ENCODE data around the gene TEX13C.
"Not testable (repeated sequence)": the region's sequence is repeated elsewhere in the genome, so short reads cannot be mapped to it uniquely, and the experiment has no call there.

Gene TEX13C

DNA sequence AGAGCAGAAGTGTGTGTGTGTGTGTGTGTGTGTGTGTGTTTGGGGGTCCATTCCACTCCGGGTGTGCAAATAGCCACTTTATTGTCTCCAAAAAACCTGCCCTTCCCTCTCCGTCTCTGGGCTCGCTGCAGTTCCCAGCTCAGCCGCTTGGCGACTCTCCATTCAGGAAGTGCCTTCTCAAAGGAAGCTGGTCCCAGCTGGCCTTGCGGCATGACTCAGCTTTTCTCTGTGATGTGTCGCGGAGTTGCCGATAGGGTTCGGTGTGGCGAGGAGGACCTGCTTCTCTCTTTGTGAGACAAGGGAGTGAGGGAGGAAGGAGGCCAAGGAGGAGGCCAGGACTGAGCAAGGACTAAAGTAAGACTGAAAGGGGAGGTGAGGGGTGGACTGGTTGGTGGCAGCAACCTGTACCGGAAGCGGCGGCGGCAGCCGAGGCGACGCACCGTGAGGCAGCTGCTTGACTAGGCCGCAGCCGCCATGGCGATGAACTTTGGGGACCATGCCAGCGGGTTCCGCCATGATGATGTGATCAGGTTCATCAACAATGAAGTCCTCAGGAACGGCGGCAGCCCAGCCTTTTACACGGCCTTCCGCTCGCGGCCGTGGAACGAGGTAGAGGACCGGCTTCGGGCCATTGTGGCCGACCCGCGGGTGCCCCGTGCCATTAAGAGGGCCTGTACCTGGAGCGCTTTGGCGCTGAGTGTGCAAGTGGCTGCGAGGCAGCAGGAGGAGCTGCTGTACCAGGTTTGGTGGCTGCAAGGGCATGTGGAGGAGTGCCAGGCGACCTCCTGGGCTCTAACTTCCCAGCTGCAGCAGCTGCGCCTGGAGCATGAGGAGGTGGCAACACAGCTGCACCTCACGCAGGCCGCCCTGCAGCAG is at the start of gene TEX13C:
TSS of gene TEX13C (plus strand) at position 226 of the 876 bp plus-strand sequence. CDS start at position 475, 249 bp downstream.
- no peak for DNase-seq (ENCODE audit: low spot score)

DNA sequence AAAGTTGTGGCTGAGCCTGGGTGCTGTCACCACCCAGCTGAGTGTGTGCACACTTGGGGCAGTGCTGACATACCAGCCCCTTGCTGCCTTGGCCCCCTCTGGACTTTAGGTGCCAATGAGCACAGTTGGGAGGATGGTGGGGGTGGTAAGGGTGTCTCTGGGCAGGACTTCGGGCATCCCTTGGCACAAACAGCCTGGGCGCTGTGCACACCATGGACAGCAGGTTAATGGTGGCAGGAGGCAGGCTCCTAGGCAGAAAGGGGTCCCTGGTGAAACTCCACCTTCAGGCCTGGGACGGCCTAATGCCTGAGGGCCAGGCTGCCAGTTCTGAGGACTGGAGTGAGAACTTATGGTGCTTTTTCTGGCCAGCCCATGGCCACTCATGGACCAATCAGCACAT is 32.4 kb upstream of the TEX13C start:
- DNase-seq (ENCODE audit: low spot score): no peak

DNA sequence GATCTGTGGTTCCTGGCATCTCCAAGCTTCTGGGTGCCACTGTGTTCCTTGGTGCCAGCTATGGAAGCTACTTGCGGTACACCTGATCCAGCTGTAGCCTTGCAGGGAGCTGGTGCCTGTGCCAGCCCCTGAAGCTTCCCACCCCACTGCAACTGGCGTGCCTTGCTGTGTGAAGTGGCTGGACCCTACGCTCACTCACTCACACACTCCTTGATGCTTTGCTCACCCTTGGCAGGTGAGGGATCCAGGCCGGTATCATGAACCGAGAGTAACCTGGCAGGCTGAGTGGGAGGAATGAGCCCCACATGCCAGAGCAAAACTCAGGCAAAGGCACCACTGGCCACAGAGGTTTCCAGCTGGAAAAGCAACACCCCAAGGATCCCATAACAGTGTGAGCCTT is 31.3 kb upstream of the TEX13C start:
- no peak for DNase-seq (ENCODE audit: low spot score)

DNA sequence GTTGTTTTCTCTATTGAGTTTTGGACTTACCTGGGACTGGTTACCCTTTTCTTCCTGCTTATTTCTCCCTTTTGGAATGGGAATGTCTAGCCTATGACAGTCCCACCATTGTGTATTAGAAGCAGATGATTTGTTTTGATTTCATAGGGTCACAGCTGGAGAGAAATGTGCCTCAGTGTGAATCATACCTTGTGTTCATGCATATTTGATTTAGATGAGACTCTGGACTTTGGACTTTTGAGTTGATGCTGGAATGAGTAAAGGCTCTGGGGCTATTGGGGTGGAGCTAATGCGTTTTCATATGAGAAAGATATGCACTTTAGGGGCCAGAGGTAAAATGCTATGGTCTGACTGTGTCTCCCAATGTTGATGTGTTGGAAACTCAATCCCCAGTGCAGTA is 30.5 kb upstream of the TEX13C start:
- peak; percentile 83 for DNase-seq (ENCODE audit: low spot score)

DNA sequence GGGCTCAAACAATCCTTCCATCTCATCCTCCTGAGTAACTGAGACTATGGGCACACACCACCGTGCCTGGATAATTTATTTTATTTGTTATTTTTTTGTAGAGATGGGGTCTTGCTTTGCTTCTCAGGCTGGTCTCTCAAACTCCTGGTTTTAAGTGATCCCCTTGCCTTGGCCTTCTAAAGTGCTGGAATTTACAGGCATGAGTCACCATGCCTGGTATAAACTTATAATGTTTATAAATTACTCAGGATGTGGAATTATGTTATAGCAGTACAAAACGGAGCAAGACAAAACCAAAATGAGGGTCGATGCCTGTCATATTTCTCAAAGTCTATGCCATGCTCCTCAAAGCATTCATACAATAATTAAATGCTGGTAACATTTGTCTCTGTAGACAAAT is 29.8 kb upstream of the TEX13C start:
- no peak for DNase-seq (ENCODE audit: low spot score)

DNA sequence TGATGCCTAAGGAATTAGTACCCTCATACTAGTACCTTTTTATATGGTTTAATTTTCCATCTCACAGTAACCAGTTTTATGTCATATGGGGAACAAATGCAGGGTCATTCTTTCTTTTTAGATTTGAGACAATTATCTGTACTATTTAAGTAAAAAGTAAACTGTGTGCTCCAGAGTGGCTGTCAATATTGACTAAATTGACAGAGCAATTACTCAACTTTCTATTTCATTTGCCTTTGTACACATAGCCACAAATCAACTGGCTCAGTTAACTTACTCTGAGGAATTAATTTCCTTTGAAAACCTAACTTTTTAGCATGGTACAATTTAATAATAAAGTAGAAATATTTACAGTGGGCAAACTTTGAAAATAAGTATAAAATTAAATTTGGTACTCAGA is 28.5 kb upstream of the TEX13C start:
- DNase-seq (ENCODE audit: low spot score): no peak

DNA sequence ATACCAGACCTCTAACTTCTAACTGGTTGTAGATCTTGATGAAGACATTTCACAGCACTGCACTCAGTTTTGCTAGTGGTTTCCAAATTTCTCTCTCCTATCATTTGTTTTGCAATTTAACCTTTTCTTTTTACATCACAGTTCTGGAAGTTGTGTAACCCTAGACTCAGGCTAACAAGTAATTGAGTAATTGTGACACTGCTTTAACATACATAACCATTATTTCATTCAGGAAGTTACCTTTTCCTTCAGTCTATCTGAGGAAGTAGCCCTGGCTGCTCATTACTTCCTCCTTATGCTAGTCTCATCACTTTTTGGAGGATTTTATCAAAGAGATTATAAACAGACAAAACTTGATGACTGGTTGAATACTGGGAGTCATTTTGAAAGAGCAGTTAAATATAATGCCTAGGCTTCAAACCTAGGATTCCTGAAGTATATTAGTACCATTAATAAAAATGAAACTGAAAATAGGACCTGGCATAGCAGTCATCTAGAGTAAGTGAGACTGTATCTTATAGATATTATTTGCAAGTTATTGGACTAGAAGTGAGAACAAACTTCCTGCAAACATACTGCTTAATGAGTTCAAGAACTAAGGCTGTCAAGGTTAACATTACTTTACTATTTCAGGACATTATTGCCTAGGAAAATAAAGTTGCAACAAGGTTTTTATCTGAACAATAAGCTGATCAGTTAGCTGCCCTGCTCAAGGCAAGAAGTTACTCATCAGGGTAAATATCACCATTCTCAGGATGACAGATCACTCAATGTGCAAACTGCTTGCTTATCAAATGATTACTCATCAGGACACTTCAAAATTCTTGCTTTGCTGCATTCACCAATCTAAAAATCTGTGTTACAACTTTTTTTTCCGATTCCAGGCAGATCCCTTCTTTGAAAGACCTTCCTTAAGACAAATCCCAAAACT is 25.6 kb upstream of the TEX13C start:
- peak; percentile 50 for DNase-seq (ENCODE audit: low spot score)

DNA sequence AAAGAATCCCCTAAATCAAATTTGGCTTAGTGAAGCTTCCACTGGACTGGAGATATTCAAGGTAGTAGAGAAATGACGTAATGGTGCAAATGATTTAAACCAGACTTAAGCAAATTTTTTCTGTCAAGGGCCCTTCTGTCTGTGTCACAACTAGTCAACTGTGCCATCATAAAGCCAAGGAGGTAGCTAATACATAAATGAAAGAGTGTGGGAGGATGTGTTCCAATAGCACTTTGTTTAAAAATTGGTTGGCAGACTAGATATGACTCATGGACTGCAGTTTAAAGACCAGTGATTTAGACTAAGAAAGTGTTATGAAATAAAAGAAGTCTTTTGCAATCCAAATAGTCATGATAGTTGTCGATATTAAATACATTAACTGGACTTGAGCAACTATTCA is 24.3 kb upstream of the TEX13C start:
- peak; percentile 40 for DNase-seq (ENCODE audit: low spot score)

DNA sequence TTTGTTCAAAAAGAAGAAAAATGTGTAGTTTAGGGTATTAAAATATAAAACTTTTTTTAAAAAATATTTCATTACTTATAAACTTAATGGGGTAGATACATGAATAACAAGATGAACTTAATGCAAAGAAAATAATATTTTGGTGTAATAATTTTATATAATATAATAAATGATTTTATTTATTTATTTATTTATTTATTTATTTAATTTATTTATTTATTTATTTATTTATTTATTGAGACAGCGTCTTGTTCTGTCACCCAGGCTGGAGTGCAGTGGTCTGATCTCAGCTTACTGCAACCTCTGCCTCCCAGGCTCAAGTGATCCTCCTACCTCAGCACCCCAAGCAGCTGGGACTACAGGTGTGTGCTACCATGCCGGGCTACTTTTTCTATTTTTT is 20.8 kb upstream of the TEX13C start:
- no peak for DNase-seq (ENCODE audit: low spot score)

DNA sequence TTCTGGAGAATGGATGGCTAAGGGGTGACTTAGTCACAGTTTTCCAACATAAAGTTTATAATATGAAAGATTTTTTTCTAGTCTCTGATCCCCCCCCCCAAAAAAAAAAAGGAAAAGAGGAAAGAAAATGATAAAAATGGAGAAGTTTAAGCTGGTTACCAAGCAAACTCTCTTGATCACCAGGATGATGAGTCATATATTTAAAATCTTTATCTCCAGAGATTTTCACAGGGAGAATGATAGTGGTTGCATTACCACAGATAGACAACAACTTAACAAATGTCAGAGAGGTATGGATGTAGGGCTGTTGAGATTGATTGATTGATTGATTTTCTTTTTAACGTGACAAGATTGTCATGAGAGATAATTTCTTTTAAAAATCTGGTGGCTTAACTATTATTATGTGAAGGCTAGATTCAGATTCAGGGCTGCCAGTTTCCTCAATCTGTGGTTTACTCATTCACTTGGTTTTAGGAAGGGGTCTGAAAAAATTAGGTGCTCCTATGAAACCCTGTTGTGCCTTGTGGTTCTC is 13.3 kb upstream of the TEX13C start:
- DNase-seq (ENCODE audit: low spot score): no peak

DNA sequence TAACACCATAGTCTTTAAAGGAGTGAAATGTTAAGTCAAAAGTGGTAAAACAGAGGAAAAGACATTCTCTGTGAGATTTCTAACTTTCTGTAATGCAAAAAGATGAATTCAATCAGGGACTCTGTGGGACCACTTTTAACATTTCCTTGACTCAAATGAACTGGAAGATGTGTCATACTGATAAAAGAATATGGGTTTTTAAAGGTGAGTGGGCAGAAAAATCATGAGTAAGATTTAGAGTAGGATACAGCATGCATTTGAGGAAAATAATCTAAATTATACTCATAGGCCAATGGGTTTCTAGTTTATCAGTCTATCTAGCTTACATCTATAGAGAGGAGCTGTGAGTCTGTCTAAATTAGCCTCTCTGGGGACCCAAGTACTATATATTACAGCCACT is 11.0 kb upstream of the TEX13C start:
- DNase-seq (ENCODE audit: low spot score): no peak

DNA sequence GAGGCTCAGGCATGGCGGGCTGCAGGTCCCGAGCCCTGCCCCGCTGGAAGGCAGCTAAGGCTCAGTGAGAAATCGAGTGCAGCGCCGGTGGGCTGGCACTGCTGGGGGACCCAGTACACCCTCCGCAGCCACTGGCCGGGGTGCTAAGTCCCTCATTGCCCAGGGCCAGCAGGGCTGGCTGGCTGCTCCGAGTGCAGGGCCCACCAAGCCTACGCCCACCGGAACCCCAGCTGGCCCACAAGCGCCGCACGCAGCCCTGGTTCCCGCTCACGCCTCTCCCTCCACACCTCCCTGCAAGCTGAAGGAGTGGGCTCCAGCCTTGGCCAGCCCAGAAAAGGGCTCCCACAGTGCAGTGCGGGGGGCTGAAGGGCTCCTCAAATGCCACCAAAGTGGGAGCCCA is 505 bp upstream of the TEX13C start:
- not testable (repeated sequence) for DNase-seq (ENCODE audit: low spot score)

DNA sequence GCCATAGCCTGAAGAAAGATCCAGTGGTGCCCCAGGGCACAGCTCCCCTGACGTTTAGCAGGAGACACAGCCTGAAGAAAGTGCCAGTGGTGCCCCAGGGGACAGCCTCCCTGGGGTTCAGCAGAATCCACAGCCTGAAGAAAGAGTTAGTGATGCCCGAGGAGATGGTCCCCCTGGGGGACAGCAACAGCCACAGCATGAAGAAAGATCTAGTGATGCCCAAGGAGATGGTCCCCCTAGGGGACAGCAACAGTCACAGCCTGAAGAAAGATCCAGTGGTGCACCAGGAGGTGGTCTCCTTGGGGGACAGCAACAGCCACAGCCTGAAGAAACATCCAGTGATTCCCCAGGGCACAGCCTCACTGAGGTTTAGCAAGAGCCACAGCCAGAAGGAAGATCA is 2.8 kb downstream of the TEX13C start:
- no peak for DNase-seq (ENCODE audit: low spot score)

DNA sequence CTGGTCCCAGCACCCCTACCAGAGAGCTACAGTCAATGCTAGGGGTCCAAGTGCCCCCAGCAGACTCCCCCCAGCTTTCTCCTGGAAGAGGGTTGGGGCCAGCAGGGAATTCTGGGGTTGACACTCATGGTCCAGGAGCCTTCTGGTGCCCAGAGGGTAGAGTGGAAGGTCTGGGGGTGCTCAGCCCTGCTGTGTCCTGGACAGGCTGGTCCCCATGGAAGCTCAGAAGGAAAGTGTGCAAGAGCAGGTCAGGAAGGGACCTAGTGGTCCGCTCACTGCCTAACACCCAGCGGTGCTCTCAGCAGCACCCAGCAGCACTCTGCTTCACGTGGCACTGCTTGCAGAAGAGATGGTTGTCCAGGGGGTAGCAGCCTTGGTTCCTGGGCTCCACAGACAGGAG is 6.9 kb downstream of the TEX13C start:
- DNase-seq (ENCODE audit: low spot score): no peak

DNA sequence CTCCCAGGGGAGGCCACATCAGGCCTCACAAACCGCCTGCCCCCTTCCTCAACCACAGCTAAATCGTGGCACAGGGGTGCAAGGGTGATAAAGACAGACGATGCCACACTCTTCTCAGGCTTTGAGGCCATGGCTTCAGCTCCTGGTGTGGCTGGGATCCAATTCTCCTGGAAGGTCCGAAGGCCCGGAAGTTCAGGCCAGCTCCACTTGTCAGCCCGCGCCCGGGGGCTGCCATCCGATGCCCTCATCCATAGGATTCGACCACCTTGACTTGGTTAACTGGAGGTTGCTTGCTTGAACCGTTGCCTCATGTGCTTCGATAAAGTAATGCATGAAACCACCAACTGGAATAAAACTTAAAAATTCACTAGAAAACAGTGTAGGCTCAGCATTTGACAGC is 8.2 kb downstream of the TEX13C start:
- no peak for DNase-seq (ENCODE audit: low spot score)

DNA sequence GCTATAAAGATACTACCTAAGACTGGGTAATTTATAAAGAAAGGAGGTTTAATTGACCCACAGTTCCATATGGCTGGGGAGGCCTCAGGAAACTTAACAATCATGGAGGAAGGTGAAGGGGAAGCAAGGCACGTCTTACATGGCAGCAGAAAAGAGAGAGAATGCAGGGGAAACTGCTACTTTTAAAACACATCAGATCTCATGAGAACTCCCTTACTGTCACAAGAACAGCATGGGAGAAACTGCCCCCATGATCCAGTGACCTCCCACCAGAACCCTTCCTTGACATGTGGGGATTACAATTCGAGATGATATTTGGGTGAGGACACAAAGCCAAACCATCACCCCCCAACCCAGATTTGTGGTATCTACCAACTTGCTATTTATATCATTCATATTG is 13.9 kb downstream of the TEX13C start:
- DNase-seq (ENCODE audit: low spot score): no peak

DNA sequence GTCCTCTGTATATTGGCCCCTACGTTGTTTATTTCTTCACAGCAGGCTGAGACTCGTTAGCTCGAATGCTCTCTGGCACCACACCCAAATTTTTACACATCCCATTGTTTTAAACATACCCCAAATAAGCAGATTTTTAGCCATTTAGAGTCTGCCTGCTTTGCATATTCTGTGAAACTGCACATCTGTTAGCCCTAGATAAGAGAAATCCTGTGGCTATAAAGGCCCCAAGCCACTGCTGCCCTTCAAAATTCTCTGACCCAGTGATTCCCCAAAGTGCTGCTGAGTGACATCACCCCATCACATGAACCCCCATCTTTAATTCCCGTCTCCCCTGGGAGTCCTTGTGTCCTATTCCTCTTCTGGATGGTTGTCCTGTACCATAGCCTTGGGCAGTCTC is 20.8 kb downstream of the TEX13C start:
- no peak for DNase-seq (ENCODE audit: low spot score)

DNA sequence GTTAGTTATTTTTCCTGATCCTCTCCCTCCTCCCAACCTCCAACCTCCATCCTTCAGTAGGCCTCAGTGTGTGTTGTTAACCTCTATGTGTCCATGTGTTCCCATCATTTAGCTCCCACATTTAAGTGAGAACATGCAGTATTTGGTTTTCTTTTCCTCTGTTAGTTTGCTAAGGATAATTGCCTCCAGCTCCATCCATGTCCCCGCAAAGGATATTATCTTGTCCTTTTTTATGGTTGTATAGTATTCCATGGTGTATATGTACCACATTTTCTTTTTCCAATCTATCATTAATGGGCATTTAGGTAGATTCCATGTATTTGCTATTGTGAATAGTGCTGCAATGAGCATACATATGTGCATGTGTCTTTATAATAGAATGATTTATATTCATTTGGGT is 54.5 kb downstream of the TEX13C start:
- DNase-seq (ENCODE audit: low spot score): no peak
